OCI-LY1 (cell line): ENCODE results near the gene CACNA1E.

Experiments
- H2AFZ ChIP-seq: fragments of 200-600 bp; sonication (generic), shearing (Covaris generic); 2 replicates; pipeline ENCODE4 v1.6.0; 2014; ENCODE audit warnings: antibody characterized with exemption, mild to moderate bottlenecking, low read length
- H3F3A ChIP-seq: fragments of 200-600 bp; sonication (generic), shearing (Covaris generic); 2 replicates; pipeline ENCODE4 v1.6.0; 2014; ENCODE audit warnings: mild to moderate bottlenecking, antibody characterized with exemption, low read length, moderate library complexity; ENCODE audit not compliant: insufficient read depth
- H3K27ac ChIP-seq: fragments of 200-600 bp; sonication (generic); 2 replicates; pipeline ENCODE4 v1.5.1; 2014; ENCODE audit warnings: low read length, mixed run types, mild to moderate bottlenecking, low read depth; ENCODE audit not compliant: poor library complexity, severe bottlenecking
- H3K27me3 ChIP-seq: fragments of 200-600 bp; sonication (generic); 2 replicates; pipeline ENCODE4 v1.6.0; 2014; ENCODE audit warnings: antibody characterized with exemption, mild to moderate bottlenecking, low read length, moderate library complexity; ENCODE audit not compliant: insufficient read depth
- H3K36me3 ChIP-seq: fragments of 200-600 bp; sonication (generic); 2 replicates; pipeline ENCODE4 v1.6.1; 2014; ENCODE audit warnings: mild to moderate bottlenecking, antibody characterized with exemption, low read length, moderate library complexity, mixed read lengths; ENCODE audit not compliant: insufficient read depth
- H3K4me1 ChIP-seq: fragments of 200-600 bp; sonication (generic); 2 replicates; pipeline ENCODE4 v1.5.1; 2014; ENCODE audit warnings: mild to moderate bottlenecking, low read length, moderate library complexity; ENCODE audit not compliant: insufficient read depth, severe bottlenecking
- H3K4me2 ChIP-seq: fragments of 200-600 bp; sonication (generic), shearing (Covaris generic); 2 replicates; pipeline ENCODE4 v1.6.1; 2014; ENCODE audit warnings: low read length
- H3K4me3 ChIP-seq: fragments of 200-600 bp; sonication (generic); 2 replicates; pipeline ENCODE4 v1.5.1; 2014; ENCODE audit warnings: low read length, low read depth, mild to moderate bottlenecking, mixed read lengths; ENCODE audit not compliant: poor library complexity, severe bottlenecking
- H3K79me2 ChIP-seq: fragments of 200-600 bp; shearing (Covaris generic); 2 replicates; pipeline ENCODE4 v1.6.1; 2016; ENCODE audit warnings: mixed run types, low read length, mixed read lengths; ENCODE audit not compliant: insufficient read depth
- H3K9ac ChIP-seq: fragments of 200-600 bp; sonication (generic), shearing (Covaris generic); 2 replicates; pipeline ENCODE4 v1.6.1; 2014; ENCODE audit warnings: mild to moderate bottlenecking, low read length, mixed read lengths
- H3K9me2 ChIP-seq: fragments of 200-600 bp; sonication (generic), shearing (Covaris generic); 2 replicates; pipeline ENCODE4 v1.6.1; 2014; ENCODE audit warnings: low read depth, mild to moderate bottlenecking, low read length, mixed read lengths
- H3K9me3 ChIP-seq: fragments of 200-600 bp; shearing (Covaris generic); 2 replicates; pipeline ENCODE4 v1.6.1; 2014; ENCODE audit warnings: low read length, mixed read lengths
- H4K20me1 ChIP-seq: fragments of 200-600 bp; sonication (generic), shearing (Covaris generic); 2 replicates; pipeline ENCODE4 v1.6.0; 2016; ENCODE audit warnings: mild to moderate bottlenecking, low read length; ENCODE audit not compliant: insufficient read depth
- CTCF ChIP-seq: fragments of 200-600 bp; sonication (generic), shearing (Covaris generic); IDR thresholded peaks from 2 replicates; pipeline ENCODE4 v1.5.1; 2017; ENCODE audit warnings: mild to moderate bottlenecking, antibody characterized with exemption, low read length, moderate library complexity, mixed read lengths
- EZH2 ChIP-seq: fragments of 200-600 bp; sonication (generic), shearing (Covaris generic); IDR thresholded peaks from 2 replicates; pipeline ENCODE4 v1.8.0; 2017; ENCODE audit warnings: borderline replicate concordance, mixed run types, mild to moderate bottlenecking, antibody characterized with exemption, low read length, moderate library complexity, mixed read lengths

Gene CACNA1E

GRCh38 chr1:181516706-181517105, 33.4 kb downstream of the CACNA1E start:
- Histone ChIP-seq H3K9ac (no peak overlapping the region), H3K9me2 (no peaks in the 10 kb centered on the region), H3K79me2 (no peaks in the 10 kb centered on the region), H3K4me3 (no peak overlapping the region), H3K9me3 (no peaks in the 10 kb centered on the region), H4K20me1 (no peaks in the 10 kb centered on the region), H3K4me1 (no peaks in the 10 kb centered on the region), H3K36me3 (no peaks in the 10 kb centered on the region), H3K4me2 (no peak overlapping the region), H3F3A (no peaks in the 10 kb centered on the region), H3K27me3 (no peaks in the 10 kb centered on the region), H3K27ac (no peak overlapping the region), H2AFZ (no peak overlapping the region)
- TF ChIP-seq EZH2 = no peak
- TF ChIP-seq CTCF = no peak

GRCh38 chr1:181517181-181517875, 34.0 kb downstream of the CACNA1E start:
- no peak for TF ChIP-seq CTCF
- H3K27ac ChIP-seq = no peak overlapping the region
- no peaks in the 10 kb centered on the region for H3F3A ChIP-seq
- H3K27me3 ChIP-seq = no peaks in the 10 kb centered on the region
- no peaks in the 10 kb centered on the region for H3K9me2 ChIP-seq
- no peaks in the 10 kb centered on the region for H3K79me2 ChIP-seq
- no peaks in the 10 kb centered on the region for H4K20me1 ChIP-seq
- H3K9ac ChIP-seq = no peak overlapping the region
- H2AFZ ChIP-seq = no peak overlapping the region
- no peaks in the 10 kb centered on the region for H3K9me3 ChIP-seq
- no peak overlapping the region for H3K4me2 ChIP-seq
- no peak overlapping the region for H3K4me3 ChIP-seq
- H3K4me1 ChIP-seq = no peaks in the 10 kb centered on the region
- no peaks in the 10 kb centered on the region for H3K36me3 ChIP-seq

- Histone ChIP-seq H3K36me3 (no peaks in the 10 kb centered on the region), H3K4me1 (no peaks in the 10 kb centered on the region), H3K9me3 (no peaks in the 10 kb centered on the region), H3F3A (no peaks in the 10 kb centered on the region), H3K4me2 (no peak overlapping the region), H3K4me3 (no peak overlapping the region), H2AFZ (no peak overlapping the region), H3K79me2 (no peaks in the 10 kb centered on the region), H3K27ac (no peak overlapping the region), H4K20me1 (no peaks in the 10 kb centered on the region), H3K9me2 (no peaks in the 10 kb centered on the region), H3K27me3 (no peaks in the 10 kb centered on the region), H3K9ac (no peak overlapping the region)
- TF ChIP-seq CTCF = no peak
These were observed 34.8 kb downstream of the CACNA1E start for GRCh38 chr1:181518152-181518551.
